ENCODE measurements around the gene UBE2M.

Gene UBE2M

GRCh38 chr19:58536852-58537798 lies 21.3 kb downstream of the UBE2M start:
- TF ChIP-seq CTCF (IDR thresholded peaks at IDR 0.05; ENCODE audit: control extremely low read depth, extremely low read depth, low read depth, missing control alignments): no peak
- POLR2A ChIA-PET: interaction anchor here (0.6 kb wide), 1 partner anchor 26 kb away, joined by 5 read pairs; no protein-coding TSS in a partner anchor
- CTCF ChIA-PET: interaction anchor here (1.2 kb wide), 1 partner anchor 18 kb away, joined by 3 read pairs; no protein-coding TSS in a partner anchor
- DNase-seq (ENCODE audit: extremely low spot score): no peak

- no peak for TF ChIP-seq CTCF (IDR thresholded peaks at IDR 0.05; ENCODE audit: control extremely low read depth, extremely low read depth, low read depth, missing control alignments)
- CTCF ChIA-PET: interaction anchor here (0.6 to 3.4 kb wide), 2 partner anchors 16 to 28 kb away, joined by 3 to 30 read pairs; partner anchors contain the start of gene ZBTB45
- POLR2A ChIA-PET: no interaction called here
- no peak for DNase-seq (ENCODE audit: extremely low spot score)
Observed at GRCh38 chr19:58535857-58536256, 22.6 kb downstream of the UBE2M start.

- POLR2A ChIA-PET: no interaction called here
- DNase-seq (ENCODE audit: extremely low spot score): no peak
- CTCF ChIA-PET: interaction anchor here (1.3 to 1.5 kb wide), 2 partner anchors 12 to 17 kb away, joined by 3 to 11 read pairs; partner anchors contain the start of gene ZBTB45
Observed at GRCh38 chr19:58531034-58531840, 27.2 kb downstream of the UBE2M start.

GRCh38 chr19:58529405-58529804 lies 29.0 kb downstream of the UBE2M start:
- CTCF ChIA-PET: interaction anchor here (1.2 kb wide), 1 partner anchor 9 kb away, joined by 6 read pairs; the partner anchor contains the start of gene ZBTB45
- no peak for TF ChIP-seq CTCF (IDR thresholded peaks at IDR 0.05; ENCODE audit: control extremely low read depth, extremely low read depth, low read depth, missing control alignments)
- no peak for DNase-seq (ENCODE audit: extremely low spot score)
- POLR2A ChIA-PET: no interaction called here

More at GRCh38 chr19:58531034-58531840, 27.2 kb downstream of the UBE2M start:
- TF ChIP-seq CTCF (IDR thresholded peaks at IDR 0.05; ENCODE audit: control extremely low read depth, extremely low read depth, low read depth, missing control alignments): no peak

GRCh38 chr19:58522709-58523108 lies 35.7 kb downstream of the UBE2M start:
- no peak for DNase-seq (ENCODE audit: extremely low spot score)
- CTCF ChIA-PET: interaction anchor here (1.0 to 2.0 kb wide), 2 partner anchors 9 to 59 kb away, joined by 3 to 9 read pairs; no protein-coding TSS in a partner anchor
- no peak for TF ChIP-seq CTCF (IDR thresholded peaks at IDR 0.05; ENCODE audit: control extremely low read depth, extremely low read depth, low read depth, missing control alignments)
- POLR2A ChIA-PET: interaction anchor here (0.7 kb wide), 1 partner anchor 25 kb away, joined by 5 read pairs; no protein-coding TSS in a partner anchor

GRCh38 chr19:58521651-58522050 lies 36.8 kb downstream of the UBE2M start:
- POLR2A ChIA-PET: no interaction called here
- TF ChIP-seq CTCF (IDR thresholded peaks at IDR 0.05; ENCODE audit: control extremely low read depth, extremely low read depth, low read depth, missing control alignments): no peak
- CTCF ChIA-PET: interaction anchor here (2.0 to 5.9 kb wide), 7 partner anchors 8 to 60 kb away, joined by 9 to 60 read pairs (median 30); partner anchors contain the start of genes TRIM28 and UBE2M
- DNase-seq (ENCODE audit: extremely low spot score): no peak
